ENCODE measurements around the gene METTL25B. TPM values are rescaled to one million over a fixed set of nuclear protein-coding genes. Genes with fewer than 3 reads are reported as not detected.

Gene METTL25B
- total and polyA plus RNA-seq, 2 of the 13 experiments (the other 11 are each of a cell fraction or from before 2014, with no cell fraction given), result 11.9 to 24.0 TPM

- TF ChIP-seq MTA1 (CRISPR knock-in tag; IDR thresholded peaks at IDR 0.05; ENCODE audit: borderline replicate concordance), result no peak
- TF ChIP-seq ZBTB21 (CRISPR knock-in tag; IDR thresholded peaks at IDR 0.05), result no peak
- no peak for TF ChIP-seq U2AF2 (IDR thresholded peaks at IDR 0.05; ENCODE audit: low read depth, low read length)
- no peak for TF ChIP-seq HNF4A (CRISPR knock-in tag; IDR thresholded peaks at IDR 0.05)
- no peak for TF ChIP-seq KMT2A (CRISPR knock-in tag; IDR thresholded peaks at IDR 0.05)
- no peak for TF ChIP-seq ISL2 (CRISPR knock-in tag; IDR thresholded peaks at IDR 0.05)
- TF ChIP-seq HOXA3 (CRISPR knock-in tag; IDR thresholded peaks at IDR 0.05), result no peak
- no peak for TF ChIP-seq JUN (CRISPR knock-in tag; IDR thresholded peaks at IDR 0.05)
- no peak for TF ChIP-seq ZNF354B (CRISPR knock-in tag; IDR thresholded peaks at IDR 0.05)
Measured at GRCh38 chr1:156717351-156717750, 10.9 kb upstream of the METTL25B start (continued).

GRCh38 chr1:156721131-156721530 lies 7.1 kb upstream of the METTL25B start:
- Histone ChIP-seq H3K4me1 (ENCODE audit: insufficient read depth, low read length) (peaks cover 21% of the 10 kb centered on the region), H3K9ac (ENCODE audit: insufficient read depth, low read depth, low read length) (no peak overlapping the region), H2AFZ (ENCODE audit: low read length) (no peak overlapping the region), H3K27ac (ENCODE audit: extremely low read length, insufficient read depth, low read length) (no peak overlapping the region), H3K9me3 (ENCODE audit: low read length) (no peaks in the 10 kb centered on the region), H3K4me2 (ENCODE audit: low read depth, low read length) (no peak overlapping the region), H3K79me2 (ENCODE audit: insufficient read depth, low read length) (peaks cover 26% of the 10 kb centered on the region), H4K20me1 (ENCODE audit: insufficient read depth, low read length) (peaks cover 13% of the 10 kb centered on the region), H3K36me3 (replicated peaks in 1 of 2; ENCODE audit: control insufficient read depth in 1 of 2, insufficient read depth in 2 of 2, low read length in 2 of 2) (peaks cover 14 to 35% of the 10 kb centered on the region in 2 experiments), H3K27me3 (ENCODE audit: control insufficient read depth in 1 of 2, insufficient read depth in 2 of 2, low read length in 2 of 2) (no peaks in the 10 kb centered on the region), H3K4me3 (replicated peaks in 1 of 3; ENCODE audit: insufficient read depth in 1 of 3, low read depth in 2 of 3, low read length in 3 of 3) (no peak overlapping the region)
- FAIRE-seq (no peak), ATAC-seq (no peak), DNase-seq (ENCODE audit: low spot score) (no peak)
- BruUV-seq (replicated peaks), result no TSS peak
- ChIA-PET POLR2A (interaction anchor here (0.9 kb wide), 1 partner anchor 15 kb away, joined by 3 read pairs; no protein-coding TSS in a partner anchor), CTCF (ENCODE audit: low intra/inter-chr PET ratio, low total read pairs) (no interaction called here)
- intact Hi-C loops (cut with micrococcal nuclease; ENCODE audit: unreplicated experiment) (loop anchor here (10.0 kb wide), 1 partner anchor 56 kb away; no protein-coding TSS in a partner anchor), in situ Hi-C loops (cut with HindIII; ENCODE audit: extremely low pct_ligation_motif_present, low pct_unique_long_range_greater_than_20kb) (no loop called here)
- 100% methylated on average over 1 of the region's 2 CpGs for WGBS (ENCODE audit: low lambda C conversion rate)
- TF ChIP-seq RBFOX2 (IDR thresholded peaks at IDR 0.05; ENCODE audit: low read depth, low read length), result no peak
- no peak for TF ChIP-seq KMT2A (CRISPR knock-in tag; IDR thresholded peaks at IDR 0.05)
- TF ChIP-seq ZNF550 (CRISPR knock-in tag; IDR thresholded peaks at IDR 0.05; ENCODE audit: borderline replicate concordance), result no peak
- TF ChIP-seq ZFAT (CRISPR knock-in tag; conservative IDR thresholded peaks at IDR 0.05), result no peak
- TF ChIP-seq ZNF230 (CRISPR knock-in tag; IDR thresholded peaks at IDR 0.05), result no peak

Data from HepG2 (cell line).